GM10266 (cell line): ENCODE data around the gene PSMD9.

ENCODE experiments used
- DNase-seq: peaks from one replicate; pipeline ENCODE4 v3.0.0; 2012; ENCODE audit errors: extremely low spot score
- CTCF ChIP-seq: IDR thresholded peaks from 2 replicates; pipeline ENCODE4 v1.5.1; 2012; ENCODE audit warnings: mild to moderate bottlenecking, low read depth; ENCODE audit not compliant: control insufficient read depth, insufficient read depth; ENCODE audit errors: missing control alignments

The PSMD9 gene, protein sequence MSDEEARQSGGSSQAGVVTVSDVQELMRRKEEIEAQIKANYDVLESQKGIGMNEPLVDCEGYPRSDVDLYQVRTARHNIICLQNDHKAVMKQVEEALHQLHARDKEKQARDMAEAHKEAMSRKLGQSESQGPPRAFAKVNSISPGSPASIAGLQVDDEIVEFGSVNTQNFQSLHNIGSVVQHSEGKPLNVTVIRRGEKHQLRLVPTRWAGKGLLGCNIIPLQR

GRCh38 chr12:121888478-121889273, at the start of gene PSMD9:
Gene PSMD9 (plus strand): TSS chr12:121888790. CDS start chr12:121888857, 67 bp downstream.
- TF ChIP-seq CTCF, result peak; percentile 59
- peak; percentile 94 for DNase-seq

DNA sequence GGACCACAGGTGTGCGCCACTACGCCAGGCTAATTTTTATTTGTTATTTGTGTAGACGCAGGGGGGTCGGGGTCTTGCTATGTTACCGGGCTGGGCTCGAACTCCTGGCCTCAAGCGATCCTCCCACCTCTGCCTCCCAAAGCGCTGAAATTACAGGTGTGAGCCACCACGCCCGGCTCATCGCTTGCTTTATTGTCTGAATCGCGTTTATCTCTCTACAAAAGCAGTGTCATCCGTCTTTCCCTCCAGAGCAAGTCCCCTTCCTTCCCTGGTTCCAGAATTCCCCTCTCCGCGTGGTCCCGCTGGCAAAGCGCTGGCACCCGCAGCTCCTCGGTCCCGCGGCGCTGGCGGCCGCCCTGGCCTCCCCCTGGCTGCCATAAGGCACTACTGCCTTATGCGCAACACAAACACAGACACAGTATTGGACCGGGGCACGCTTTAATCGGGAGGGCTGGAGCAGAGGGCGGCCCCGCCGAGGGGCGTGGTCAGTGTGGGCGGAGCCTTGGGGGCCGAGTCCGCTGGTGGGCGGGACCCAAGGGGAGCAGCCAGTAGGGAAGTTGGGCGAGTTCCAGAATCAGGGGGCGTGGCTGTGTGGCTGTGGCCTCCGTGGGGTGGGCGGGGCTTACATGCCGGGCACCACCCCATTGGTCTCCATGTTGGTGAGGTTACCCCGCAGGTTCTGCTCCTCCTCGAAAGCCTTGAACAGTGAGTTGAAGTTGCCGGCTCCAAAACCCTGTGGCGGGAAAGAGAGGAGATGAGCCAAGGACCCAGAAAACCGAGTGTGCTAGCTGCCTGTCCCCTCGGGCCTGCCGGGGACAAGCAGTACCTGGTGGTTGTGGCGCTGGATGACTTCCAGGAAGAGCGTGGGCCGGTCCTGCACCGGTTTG, 49.2 kb upstream of the PSMD9 start:
- no peak for TF ChIP-seq CTCF
- peak; percentile 99 for DNase-seq

- no peak for DNase-seq
- no peak for TF ChIP-seq CTCF
Observed at GRCh38 chr12:121839993-121840761, 48.4 kb upstream of the PSMD9 start.

DNA sequence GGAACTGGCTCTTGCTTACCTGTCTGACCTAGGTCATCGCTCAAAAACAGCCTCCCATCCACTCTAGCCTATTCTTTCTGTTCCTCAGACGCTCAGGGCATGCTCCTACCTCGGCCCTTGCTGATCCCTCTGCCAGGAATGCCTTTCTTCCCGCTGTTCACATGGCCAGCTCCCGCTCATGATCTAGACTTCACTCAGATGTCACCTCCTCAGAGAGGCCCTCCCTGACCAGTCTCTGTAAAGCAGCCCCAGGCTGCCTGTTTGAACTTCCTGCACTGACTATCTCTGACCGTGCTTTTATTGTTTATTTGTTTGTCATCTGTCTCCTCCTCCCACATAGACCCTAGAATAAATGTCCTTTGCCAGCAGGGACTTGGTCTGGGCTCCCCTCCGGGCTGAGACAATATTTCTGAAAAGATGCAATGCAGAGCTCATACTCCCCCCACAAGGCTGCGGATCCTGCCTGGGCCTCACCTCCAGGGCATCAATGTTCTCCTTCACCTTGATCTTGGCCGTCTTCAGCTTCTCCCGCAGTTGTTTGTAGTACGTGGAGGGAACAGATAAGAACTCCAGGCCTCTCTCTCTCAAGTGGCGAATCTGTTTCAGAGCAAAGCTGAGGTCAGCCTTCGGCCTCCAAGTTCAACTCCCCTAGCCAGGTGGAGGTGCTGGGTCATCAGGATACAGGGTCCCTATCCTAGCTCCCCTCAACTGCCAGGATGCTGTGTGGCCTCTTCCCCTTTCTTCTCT, 45.2 kb upstream of the PSMD9 start:
- no peak for TF ChIP-seq CTCF
- no peak for DNase-seq

DNA sequence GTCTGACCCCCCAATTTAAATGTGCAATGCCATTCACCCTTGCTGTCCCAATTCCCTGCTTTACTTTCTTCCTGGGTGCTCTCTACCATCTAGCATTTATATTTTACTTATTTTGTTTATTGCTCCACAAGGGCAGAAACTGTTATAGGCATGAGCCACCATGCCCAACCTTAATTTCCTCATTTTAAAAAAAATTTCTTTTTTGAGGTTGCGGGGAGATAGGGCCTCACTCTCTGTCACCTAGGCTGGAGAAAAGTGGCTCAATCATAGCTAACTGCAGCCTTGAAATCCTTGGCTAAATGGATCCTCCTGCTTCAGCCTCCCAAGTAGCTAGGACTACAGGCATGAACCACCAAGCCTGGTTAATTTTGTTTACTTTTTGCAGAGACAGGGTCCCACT, 42.9 kb upstream of the PSMD9 start:
- no peak for TF ChIP-seq CTCF

GRCh38 chr12:121849211-121849610, 39.4 kb upstream of the PSMD9 start:
- DNase-seq, result no peak
- no peak for TF ChIP-seq CTCF

More for the DNA sequence above, 42.9 kb upstream of the PSMD9 start:
- no peak for DNase-seq
